SK-N-SH (cell line): ENCODE data around the gene ARHGEF19. TPM values are rescaled to one million over a fixed set of nuclear protein-coding genes. Genes with fewer than 3 reads are reported as not detected.

Experiments used
- CTCF ChIA-PET: fragments of 300-600, 350-600 bp; formaldehyde crosslinking; extraction: SDS; loops from one replicate; lab custom pipeline; 2021; lab: Yijun Ruan, JAX
- POLR2A ChIA-PET: fragments of 350-600 bp; sonication (Branson Sonifier 250); formaldehyde crosslinking; extraction: SDS; loops from one replicate; lab custom pipeline; 2020; ENCODE audit warnings: antibody characterized with exemption, inconsistent platforms; lab: Yijun Ruan, JAX
- DNase-seq: peaks from one replicate; pipeline ENCODE4 v3.0.0; 2012
- H2AFZ ChIP-seq: fragments of 200-600 bp; sonication (generic); 2 replicates; pipeline ENCODE4 v1.8.1; 2016; ENCODE audit warnings: antibody characterized with exemption, mild to moderate bottlenecking, low read depth
- H3F3A ChIP-seq: fragments of 200-600 bp; sonication (generic); replicated peaks from 2 replicates; pipeline ENCODE3; 2016; ENCODE audit warnings: antibody characterized with exemption, mild to moderate bottlenecking; ENCODE audit not compliant: insufficient read depth
- H3K27ac ChIP-seq, 2 experiments: fragments of 200-500 bp in 1 of 2; fragments of 200-600 bp in 1 of 2; sonication (Bioruptor generic) in 1 of 2; sonication (generic), shearing (Covaris generic) in 1 of 2; 2 replicates each; pipeline versions ENCODE4 v1.5.1 to v1.6.1; 2014 to 2016; ENCODE audit warnings: low read depth in 2 of 2, inconsistent platforms in 1 of 2, low read length in 1 of 2, mild to moderate bottlenecking in 1 of 2, mixed read lengths in 1 of 2
- H3K27me3 ChIP-seq: fragments of 200-600 bp; sonication (generic), shearing (Covaris generic); 2 replicates; pipeline ENCODE4 v1.6.1; 2016; ENCODE audit warnings: mixed run types; ENCODE audit not compliant: insufficient read depth
- H3K36me3 ChIP-seq, 2 experiments: fragments of 200-500 bp in 1 of 2; fragments of 200-600 bp in 1 of 2; sonication (Bioruptor generic) in 1 of 2; sonication (generic) in 1 of 2; replicated peaks in 1 of 2; 2 replicates each; pipeline versions ENCODE3 to v1.5.1; 2014 to 2016; ENCODE audit warnings: low read length in 1 of 2, mild to moderate bottlenecking in 1 of 2; ENCODE audit not compliant: insufficient read depth in 2 of 2, control insufficient read depth in 1 of 2
- H3K4me1 ChIP-seq, 2 experiments: fragments of 200-500 bp in 1 of 2; fragments of 200-600 bp in 1 of 2; sonication (Bioruptor generic) in 1 of 2; sonication (generic), shearing (Covaris generic) in 1 of 2; 2 replicates each; pipeline versions ENCODE4 v1.5.1 to v1.6.1; 2014 to 2016; ENCODE audit warnings: low read depth in 1 of 2, low read length in 1 of 2, mixed run types in 1 of 2; ENCODE audit not compliant: insufficient read depth in 2 of 2, control insufficient read depth in 1 of 2
- H3K4me2 ChIP-seq: fragments of 200-600 bp; sonication (generic), shearing (Covaris generic); 2 replicates; pipeline ENCODE4 v1.6.1; 2017; ENCODE audit warnings: mixed run types
- H3K4me3 ChIP-seq, 2 experiments: fragments of 200-500 bp in 1 of 2; fragments of 200-600 bp in 1 of 2; sonication (Bioruptor generic) in 1 of 2; sonication (generic), shearing (Covaris generic) in 1 of 2; 2 replicates each; pipeline versions ENCODE4 v1.5.1 to v1.8.1; 2014 to 2016; ENCODE audit warnings: low read depth in 2 of 2, inconsistent platforms in 1 of 2, low read length in 1 of 2, mild to moderate bottlenecking in 1 of 2, mixed read lengths in 1 of 2, moderate library complexity in 1 of 2
- H3K79me2 ChIP-seq: fragments of 200-600 bp; sonication (generic); 2 replicates; pipeline ENCODE4 v1.8.1; 2017; ENCODE audit warnings: mild to moderate bottlenecking; ENCODE audit not compliant: insufficient read depth
- H3K9ac ChIP-seq: fragments of 200-600 bp; sonication (generic); 2 replicates; pipeline ENCODE4 v1.6.1; 2017; ENCODE audit warnings: mixed run types
- H3K9me2 ChIP-seq: fragments of 200-600 bp; sonication (generic); 2 replicates; pipeline ENCODE4 v1.6.1; 2017; ENCODE audit warnings: mixed run types
- H3K9me3 ChIP-seq: fragments of 200-600 bp; sonication (generic); 2 replicates; pipeline ENCODE4 v1.6.1; 2017; ENCODE audit warnings: mixed run types, mild to moderate bottlenecking, moderate library complexity
- H4K20me1 ChIP-seq: fragments of 200-600 bp; sonication (generic); 2 replicates; pipeline ENCODE4 v1.6.1; 2017; ENCODE audit warnings: mild to moderate bottlenecking, mixed run types; ENCODE audit not compliant: insufficient read depth
- CHD2 ChIP-seq: fragments of 150-350 bp; IDR thresholded peaks from 2 replicates; pipeline ENCODE4 v1.6.1; 2018; ENCODE audit warnings: low read length; ENCODE audit not compliant: partially characterized antibody
- FOSL2 ChIP-seq: IDR thresholded peaks from 2 replicates; pipeline ENCODE4 v1.4.0; 2012; ENCODE audit warnings: low read depth, mild to moderate bottlenecking, moderate library complexity, borderline replicate concordance
- IRF3 ChIP-seq: fragments of 150-350 bp; IDR thresholded peaks from 2 replicates; pipeline ENCODE4 v1.6.1; 2016; ENCODE audit warnings: mild to moderate bottlenecking, low read depth, low read length
- POLR2AphosphoS5 ChIP-seq: IDR thresholded peaks from 2 replicates; pipeline ENCODE4 v1.6.1; 2012; ENCODE audit warnings: low read depth, low read length
- RAD21 ChIP-seq: IDR thresholded peaks from 2 replicates; pipeline ENCODE4 v1.6.1; 2012; ENCODE audit warnings: mild to moderate bottlenecking, low read length
- REST ChIP-seq: IDR thresholded peaks from 2 replicates; pipeline ENCODE4 v1.6.1; 2012; ENCODE audit warnings: mild to moderate bottlenecking, low read depth, low read length, moderate library complexity
- RXRA ChIP-seq: IDR thresholded peaks from 2 replicates; pipeline ENCODE4 v1.4.0; 2012; ENCODE audit warnings: low read depth, mild to moderate bottlenecking, borderline replicate concordance
- SIN3A ChIP-seq: IDR thresholded peaks from 2 replicates; pipeline ENCODE4 v1.6.1; 2012; ENCODE audit warnings: low read depth, mild to moderate bottlenecking, low read length, moderate library complexity, borderline replicate concordance
- TEAD4 ChIP-seq: IDR thresholded peaks from 2 replicates; pipeline ENCODE4 v1.4.0; 2012; ENCODE audit warnings: mild to moderate bottlenecking, borderline replicate concordance; ENCODE audit not compliant: insufficient read depth
- YY1 ChIP-seq: IDR thresholded peaks from 2 replicates; pipeline ENCODE4 v1.4.0; 2012; ENCODE audit warnings: low read depth, mild to moderate bottlenecking
- WGBS: methylation state at CpG from one replicate; pipeline ENCODE4 v1.1.6; 2017; ENCODE audit warnings: low lambda C conversion rate; 5-methylcytosine and 5-hydroxymethylcytosine counted together
- polyA plus RNA-seq, 3 experiments: library from polyadenylated mRNA; depleted of rRNA; stranded (reverse); fragments of >200 nt; gene quantifications; 2 replicates each; pipeline ENCODE4 v1.2.3, GENCODE V29; 2012

Gene ARHGEF19
- polyA plus RNA-seq, 1 of the 3 experiments (the other 2 are of a cell fraction) = 11.5 TPM

- TF ChIP-seq IRF3 (no peak), TEAD4 (peak; percentile 52; the same call in 1 of the 2 replicates), YY1 (peak; percentile 28; the same call in 1 of the 2 replicates), RXRA (peak; percentile 84; the same call in 1 of the 2 replicates), RAD21 (no peak), REST (peak; percentile 13; the same call in 1 of the 2 replicates), POLR2AphosphoS5 (peak; percentile 13; the same call in 1 of the 2 replicates), SIN3A (no peak)
- TF ChIP-seq, all 33 proteins: peak for 16
Measured at GRCh38 chr1:16181887-16182719, 30.3 kb downstream of the ARHGEF19 start (continued).

- no peak for DNase-seq
Measured at GRCh38 chr1:16180291-16180824, 32.1 kb downstream of the ARHGEF19 start.

More at GRCh38 chr1:16180291-16180824, 32.1 kb downstream of the ARHGEF19 start:
- Histone ChIP-seq H3K79me2 (no peaks in the 10 kb centered on the region), H3K4me1 (peaks cover 17 to 30% of the 10 kb centered on the region in 2 experiments; a peak in 3 of 4 replicates), H3K9me2 (no peaks in the 10 kb centered on the region), H4K20me1 (no peaks in the 10 kb centered on the region), H2AFZ (no peak overlapping the region), H3K36me3 (no peaks in the 10 kb centered on the region), H3K9ac (no peak overlapping the region), H3K4me2 (no peak overlapping the region), H3K9me3 (no peaks in the 10 kb centered on the region), H3K27ac (peak overlapping the region in 1 of 2 experiments; percentile 84; a peak in 2 of 4 replicates), H3F3A (peaks cover 19% of the 10 kb centered on the region), H3K4me3 (no peak overlapping the region), H3K27me3 (no peaks in the 10 kb centered on the region)
- ChIA-PET CTCF (interaction anchor here (1.3 to 15.3 kb wide), 2 partner anchors 102 to 182 kb away, joined by 3 to 513 read pairs; partner anchors contain the start of gene FAM131C), POLR2A (no interaction called here)
- TF ChIP-seq RAD21 (no peak), FOSL2 (peak; percentile 19; the same call in 1 of the 2 replicates), CHD2 (no peak)
- WGBS = 77% methylated on average over 13 of the region's 13 CpGs
